ENCODE results near the gene INS. TPM values are rescaled to one million over a fixed set of nuclear protein-coding genes. Genes with fewer than 3 reads are reported as not detected.

INS gene
- total RNA-seq, 4 donors from 2014 or later: not detected

DNA sequence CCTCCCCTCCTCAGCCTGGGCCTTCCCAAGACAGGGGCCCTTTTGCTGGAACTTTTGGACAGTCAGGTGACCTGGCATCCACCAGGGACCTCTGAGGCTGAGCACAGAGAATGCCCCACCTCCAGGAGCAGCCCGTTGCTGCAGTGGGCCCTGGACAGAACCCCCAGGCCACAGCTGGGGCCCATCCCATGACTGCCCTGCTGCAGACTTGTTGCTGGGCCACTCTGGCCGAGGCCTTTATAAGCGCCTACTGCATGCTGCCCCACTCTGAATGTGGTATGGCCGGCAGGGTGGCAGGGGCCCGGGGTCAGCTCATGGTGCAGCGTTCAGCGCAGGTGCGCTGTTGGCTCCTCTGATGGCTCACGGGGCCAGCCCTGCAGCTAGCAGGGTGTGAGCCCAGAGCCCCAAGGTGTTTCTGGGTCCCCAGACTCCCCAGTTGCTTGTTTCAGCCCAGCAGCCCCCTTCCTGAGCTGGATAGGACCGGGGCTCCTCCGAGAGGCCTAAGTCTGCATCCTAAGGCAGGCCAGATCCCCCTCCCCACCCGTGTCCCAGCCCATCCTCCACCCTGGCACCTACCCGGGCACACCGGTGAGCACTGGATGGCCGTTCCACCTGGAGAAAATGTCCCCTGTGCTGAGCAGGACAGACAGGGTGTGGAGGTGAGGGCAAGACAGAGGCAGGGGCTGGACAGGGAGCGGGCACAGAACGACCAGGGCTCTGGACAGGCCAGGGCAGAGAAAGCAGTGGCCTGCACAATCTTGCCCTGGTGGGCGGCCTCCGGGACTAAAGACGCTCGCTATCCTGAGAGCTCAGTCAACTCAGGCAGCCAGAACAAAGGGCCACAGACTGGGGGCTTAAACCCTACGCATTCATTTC, 38.7 kb upstream of the INS start:
- Histone ChIP-seq H3K36me3 (no peaks in the 10 kb centered on the region), H3K27me3 (peaks cover 0 to 23% (median 0%) of the 10 kb centered on the region in 4 donors), H3K9me3 (no peaks in the 10 kb centered on the region), H3K27ac (replicated peaks in 1 of 4) (no peak overlapping the region), H3K4me3 (no peak overlapping the region), H3K4me1 (peaks cover 0 to 4% (median 0%) of the 10 kb centered on the region in 4 donors)
- TF ChIP-seq CTCF (IDR thresholded peaks at IDR 0.05) (no peak), POLR2AphosphoS5 (IDR thresholded peaks at IDR 0.05) (no peak), POLR2A (IDR thresholded peaks at IDR 0.05; ENCODE audit: low read depth) (no peak), EP300 (IDR thresholded peaks at IDR 0.05) (no peak)
- DNase-seq (ENCODE audit: extremely low spot score): no peak
- intact Hi-C loops (cut with DNase I): loop anchor here (10.0 kb wide), 1 partner anchor 335 kb away; no protein-coding TSS in a partner anchor
- WGBS: 86% methylated on average over 13 of the region's 22 CpGs

GRCh38 chr11:2198621-2199365, 37.8 kb upstream of the INS start:
- TF ChIP-seq EP300 (IDR thresholded peaks at IDR 0.05) (no peak), CTCF (IDR thresholded peaks at IDR 0.05) (no peak)
- Histone ChIP-seq H3K27ac (replicated peaks in 1 of 4) (no peak overlapping the region), H3K27me3 (peaks cover 0 to 26% (median 0%) of the 10 kb centered on the region in 4 donors), H3K9me3 (no peaks in the 10 kb centered on the region), H3K4me3 (no peak overlapping the region), H3K36me3 (no peaks in the 10 kb centered on the region), H3K4me1 (peaks cover 0 to 4% (median 0%) of the 10 kb centered on the region in 4 donors)
- 81% methylated on average over 11 of the region's 21 CpGs for WGBS
- DNase-seq (ENCODE audit: extremely low spot score): no peak
- intact Hi-C loops (cut with DNase I): loop anchor here (10.0 kb wide), 1 partner anchor 336 kb away; no protein-coding TSS in a partner anchor

DNA sequence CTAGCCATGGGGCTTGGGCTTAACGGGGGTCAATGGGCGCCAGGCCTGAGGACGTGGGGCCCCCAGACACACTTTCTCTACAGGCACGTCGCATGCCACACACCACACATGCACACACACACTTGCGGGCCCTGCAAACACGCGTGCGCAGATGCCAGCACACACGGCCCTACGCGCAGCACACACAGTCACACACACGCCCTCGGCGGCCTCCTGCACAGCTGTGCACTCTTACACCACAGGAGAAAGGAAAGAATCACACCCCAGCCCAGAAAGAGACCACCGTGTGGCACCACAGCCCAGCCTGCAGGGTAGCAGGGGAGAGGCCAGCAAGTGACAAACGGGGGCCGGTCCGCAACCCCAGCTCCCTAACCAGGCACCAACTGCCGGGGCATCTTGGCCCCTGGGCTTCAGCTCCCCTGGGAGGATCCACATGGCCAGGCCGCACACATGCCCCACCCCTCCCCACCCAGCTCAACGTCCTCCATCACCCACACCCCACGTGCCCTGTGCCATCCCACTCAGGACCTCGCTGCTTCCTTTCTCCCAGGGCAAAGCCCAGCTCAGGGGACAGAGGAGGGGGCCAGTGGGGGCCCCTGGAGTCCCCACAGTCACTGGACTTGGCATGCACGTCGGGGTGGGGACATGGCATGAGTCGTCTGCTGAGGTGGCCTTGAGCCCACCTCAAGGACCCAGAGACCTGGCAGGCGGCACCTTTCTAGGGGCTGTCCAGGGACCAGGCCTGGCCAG, 36.9 kb upstream of the INS start:
- no peak for TF ChIP-seq EP300 (IDR thresholded peaks at IDR 0.05)
- no peak for TF ChIP-seq CTCF (IDR thresholded peaks at IDR 0.05)
- no peak for TF ChIP-seq POLR2A (IDR thresholded peaks at IDR 0.05; ENCODE audit: low read depth)
- no peak for TF ChIP-seq POLR2AphosphoS5 (IDR thresholded peaks at IDR 0.05)
- Histone ChIP-seq H3K4me3 (no peak overlapping the region), H3K9me3 (no peaks in the 10 kb centered on the region), H3K27ac (replicated peaks in 1 of 4) (no peak overlapping the region), H3K36me3 (no peaks in the 10 kb centered on the region), H3K27me3 (peaks cover 0 to 26% (median 0%) of the 10 kb centered on the region in 4 donors), H3K4me1 (peaks cover 0 to 4% (median 0%) of the 10 kb centered on the region in 4 donors)
- intact Hi-C loops (cut with DNase I): loop anchor here (1.0 to 10.0 kb wide), 3 partner anchors 107 to 337 kb away; no protein-coding TSS in a partner anchor
- no peak for DNase-seq (ENCODE audit: extremely low spot score)
- 88% methylated on average over 19 of the region's 28 CpGs for WGBS

DNA sequence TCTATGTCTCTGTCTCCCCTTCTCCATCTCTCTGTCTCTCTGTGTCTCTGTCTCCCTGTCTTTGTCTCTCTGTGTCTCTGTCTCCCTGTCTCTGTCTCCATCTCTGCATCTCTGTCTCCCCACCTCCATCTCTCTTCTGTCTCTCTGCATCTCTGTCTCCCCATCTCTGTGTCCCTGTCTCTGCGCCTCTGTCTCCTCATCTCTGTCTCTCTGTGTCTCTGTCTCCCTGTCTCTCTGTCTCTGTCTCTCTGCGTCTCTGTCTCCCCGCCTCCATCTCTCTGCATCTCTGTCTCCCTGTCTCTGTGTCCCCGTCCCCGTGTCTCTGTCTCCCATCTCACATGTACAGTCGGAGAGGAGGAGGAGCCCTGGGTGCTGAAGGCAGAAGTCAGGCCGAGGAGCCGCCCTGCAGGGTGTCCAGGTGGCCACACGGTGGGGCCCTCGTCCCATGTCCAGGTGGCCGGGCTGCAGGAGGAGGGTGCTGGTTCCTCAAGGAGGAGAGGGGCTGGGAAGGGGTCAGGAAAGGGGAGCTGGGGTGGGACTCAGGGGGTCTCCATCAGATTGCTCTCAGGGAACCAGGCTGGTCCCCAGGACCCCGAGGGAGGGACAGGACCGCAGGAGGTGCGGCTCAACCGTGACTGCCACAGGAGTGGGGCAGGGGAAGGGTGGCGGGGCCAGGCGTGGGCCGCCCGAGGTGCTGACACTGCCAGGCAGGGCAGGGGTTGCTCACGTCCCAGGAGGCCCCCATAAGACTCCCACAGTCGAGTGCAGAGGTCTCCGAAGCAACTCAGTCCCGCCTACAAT, 36.2 kb upstream of the INS start:
- no peaks in the 10 kb centered on the region for H3K36me3 ChIP-seq
- no peak overlapping the region for H3K27ac ChIP-seq (replicated peaks in 1 of 4)
- peaks cover 0 to 28% (median 0%) of the 10 kb centered on the region in 4 donors for H3K27me3 ChIP-seq
- H3K9me3 ChIP-seq: no peaks in the 10 kb centered on the region
- TF ChIP-seq CTCF (IDR thresholded peaks at IDR 0.05) (peak; percentile 76 to 92 (median 88)), EP300 (IDR thresholded peaks at IDR 0.05) (no peak)
- peak; percentile 94 for DNase-seq (ENCODE audit: extremely low spot score)
- 44% methylated on average over 20 of the region's 23 CpGs for WGBS
- peaks cover 0 to 4% (median 0%) of the 10 kb centered on the region in 4 donors for H3K4me1 ChIP-seq
- intact Hi-C loops (cut with DNase I): loop anchor here (1.0 to 10.0 kb wide), 3 partner anchors 108 to 338 kb away; no protein-coding TSS in a partner anchor
- no peak overlapping the region for H3K4me3 ChIP-seq

Data from esophagus muscularis mucosa (tissue), 4 donors.